Omental fat pad (tissue), 4 donors: ENCODE data around the gene POU2AF2. TPM values are rescaled to one million over a fixed set of nuclear protein-coding genes. Genes with fewer than 3 reads are reported as not detected.

Source experiments
- ATAC-seq: fragments of 150-250 bp; one replicate; pipeline ENCODE4 v1.9.1; 2016; ENCODE audit warnings: mild to moderate bottlenecking, moderate library complexity; ENCODE audit not compliant: low FRiP score
- DNase-seq: peaks from one replicate; pipeline ENCODE4 v3.0.0-alpha.2; 2019; ENCODE audit warnings: low spot score
- CTCF ChIP-seq, 3 donors: fragments of 450-650 bp; IDR thresholded peaks; one replicate each; pipeline ENCODE4 v1.5.1; 2016 to 2017; ENCODE audit warnings: antibody characterized with exemption in 3 of 3, mild to moderate bottlenecking in 3 of 3, moderate library complexity in 2 of 3
- total RNA-seq, 4 donors: library from RNA; depleted of rRNA; stranded (reverse); fragments of >200 nt; gene quantifications; one replicate each; pipeline ENCODE4 v1.1.0, GENCODE V29; 2016

Gene POU2AF2
- total RNA-seq, 4 donors from 2014 or later = not detected

- no peak for TF ChIP-seq CTCF (IDR thresholded peaks at IDR 0.05)
- ATAC-seq (no peak), DNase-seq (no peak)
These were observed 56.3 kb downstream of the POU2AF2 start for GRCh38 chr11:111301842-111302118.

GRCh38 chr11:111302298-111302697 lies 56.8 kb downstream of the POU2AF2 start:
- no peak for TF ChIP-seq CTCF (IDR thresholded peaks at IDR 0.05)
- ATAC-seq (no peak), DNase-seq (no peak)

GRCh38 chr11:111303461-111303860 lies 57.9 kb downstream of the POU2AF2 start:
- DNase-seq = no peak
- TF ChIP-seq CTCF (IDR thresholded peaks at IDR 0.05) = no peak
- ATAC-seq = peak; percentile 43

GRCh38 chr11:111305162-111305802 lies 59.8 kb downstream of the POU2AF2 start:
- no peak for ATAC-seq
- no peak for DNase-seq
- no peak for TF ChIP-seq CTCF (IDR thresholded peaks at IDR 0.05)

- DNase-seq (no peak), ATAC-seq (no peak)
- no peak for TF ChIP-seq CTCF (IDR thresholded peaks at IDR 0.05)
These were observed 60.4 kb downstream of the POU2AF2 start for GRCh38 chr11:111305876-111306275.

- TF ChIP-seq CTCF (IDR thresholded peaks at IDR 0.05) = no peak
- DNase-seq (no peak), ATAC-seq (no peak)
These were observed 60.8 kb downstream of the POU2AF2 start for GRCh38 chr11:111306321-111306720.

- no peak for TF ChIP-seq CTCF (IDR thresholded peaks at IDR 0.05)
- no peak for ATAC-seq
- no peak for DNase-seq
These were observed 62.1 kb downstream of the POU2AF2 start for GRCh38 chr11:111307472-111308108.
